Measurements from ENCODE around the gene EMC8.

Gene EMC8

GRCh38 chr16:85767531-85767930, 31.8 kb downstream of the EMC8 start:
- no peak overlapping the region for H3K27ac Mint-ChIP-seq (ENCODE audit: low read depth)
- no peaks in the 10 kb centered on the region for H3K27me3 Mint-ChIP-seq
- H3K36me3 Mint-ChIP-seq (ENCODE audit: insufficient read depth) = peaks cover 1% of the 10 kb centered on the region
- H3K4me3 Mint-ChIP-seq = no peak overlapping the region
- H3K9me3 Mint-ChIP-seq = no peaks in the 10 kb centered on the region
- no peaks in the 10 kb centered on the region for H3K4me1 Mint-ChIP-seq
- no peak for DNase-seq (ENCODE audit: low spot score in 2 of 2)
- no peak for ATAC-seq (replicated peaks; ENCODE audit: extremely low read depth, poor library complexity, severe bottlenecking)

- no peak for DNase-seq (ENCODE audit: low spot score in 2 of 2)
- no peak overlapping the region for H3K27ac Mint-ChIP-seq (ENCODE audit: low read depth)
- H3K36me3 Mint-ChIP-seq (ENCODE audit: insufficient read depth) = peaks cover 1% of the 10 kb centered on the region
- H3K9me3 Mint-ChIP-seq = no peaks in the 10 kb centered on the region
- no peaks in the 10 kb centered on the region for H3K4me1 Mint-ChIP-seq
- no peaks in the 10 kb centered on the region for H3K27me3 Mint-ChIP-seq
- H3K4me3 Mint-ChIP-seq = no peak overlapping the region
- ATAC-seq (replicated peaks; ENCODE audit: extremely low read depth, poor library complexity, severe bottlenecking) = no peak
Measured at GRCh38 chr16:85765767-85766166, 33.6 kb downstream of the EMC8 start.

- Mint-ChIP-seq H3K27me3 (peaks cover 1% of the 10 kb centered on the region), H3K4me1 (no peaks in the 10 kb centered on the region), H3K4me3 (no peak overlapping the region), H3K36me3 (ENCODE audit: insufficient read depth) (peaks cover 1% of the 10 kb centered on the region), H3K9me3 (no peaks in the 10 kb centered on the region), H3K27ac (ENCODE audit: low read depth) (no peak overlapping the region)
- no peak for DNase-seq (ENCODE audit: low spot score in 2 of 2)
- ATAC-seq (replicated peaks; ENCODE audit: extremely low read depth, poor library complexity, severe bottlenecking) = no peak
Measured at GRCh38 chr16:85765211-85765610, 34.1 kb downstream of the EMC8 start.

GRCh38 chr16:85763616-85764015, 35.7 kb downstream of the EMC8 start:
- ATAC-seq (replicated peaks; ENCODE audit: extremely low read depth, poor library complexity, severe bottlenecking) = no peak
- H3K4me3 Mint-ChIP-seq = no peak overlapping the region
- peaks cover 1% of the 10 kb centered on the region for H3K36me3 Mint-ChIP-seq (ENCODE audit: insufficient read depth)
- peaks cover 8% of the 10 kb centered on the region for H3K4me1 Mint-ChIP-seq
- no peak for DNase-seq (ENCODE audit: low spot score in 2 of 2)
- no peak overlapping the region for H3K27ac Mint-ChIP-seq (ENCODE audit: low read depth)
- H3K27me3 Mint-ChIP-seq = peaks cover 17% of the 10 kb centered on the region
- no peaks in the 10 kb centered on the region for H3K9me3 Mint-ChIP-seq

GRCh38 chr16:85762970-85763369, 36.4 kb downstream of the EMC8 start:
- no peaks in the 10 kb centered on the region for H3K9me3 Mint-ChIP-seq
- H3K4me1 Mint-ChIP-seq = peaks cover 9% of the 10 kb centered on the region
- H3K27me3 Mint-ChIP-seq = peaks cover 20% of the 10 kb centered on the region
- ATAC-seq (replicated peaks; ENCODE audit: extremely low read depth, poor library complexity, severe bottlenecking) (no peak), DNase-seq (ENCODE audit: low spot score in 2 of 2) (no peak)
- H3K36me3 Mint-ChIP-seq (ENCODE audit: insufficient read depth) = peaks cover 1% of the 10 kb centered on the region
- H3K27ac Mint-ChIP-seq (ENCODE audit: low read depth) = no peak overlapping the region
- no peak overlapping the region for H3K4me3 Mint-ChIP-seq

- Mint-ChIP-seq H3K9me3 (no peaks in the 10 kb centered on the region), H3K4me1 (peaks cover 9% of the 10 kb centered on the region), H3K36me3 (ENCODE audit: insufficient read depth) (peaks cover 1% of the 10 kb centered on the region), H3K27ac (ENCODE audit: low read depth) (no peak overlapping the region), H3K27me3 (peaks cover 20% of the 10 kb centered on the region), H3K4me3 (no peak overlapping the region)
- no peak for ATAC-seq (replicated peaks; ENCODE audit: extremely low read depth, poor library complexity, severe bottlenecking)
- no peak for DNase-seq (ENCODE audit: low spot score in 2 of 2)
Measured at GRCh38 chr16:85761861-85762260, 37.5 kb downstream of the EMC8 start.

- Mint-ChIP-seq H3K36me3 (ENCODE audit: insufficient read depth) (peaks cover 3% of the 10 kb centered on the region), H3K27ac (ENCODE audit: low read depth) (no peak overlapping the region), H3K4me1 (peaks cover 9% of the 10 kb centered on the region), H3K27me3 (peaks cover 29% of the 10 kb centered on the region), H3K4me3 (no peak overlapping the region), H3K9me3 (no peaks in the 10 kb centered on the region)
- no peak for ATAC-seq (replicated peaks; ENCODE audit: extremely low read depth, poor library complexity, severe bottlenecking)
- DNase-seq (ENCODE audit: low spot score in 2 of 2) = peak in 1 of 2 donors; percentile 19
Measured at GRCh38 chr16:85759631-85760419, 39.5 kb downstream of the EMC8 start.

GRCh38 chr16:85759136-85759535, 40.2 kb downstream of the EMC8 start:
- Mint-ChIP-seq H3K4me1 (peaks cover 9% of the 10 kb centered on the region), H3K4me3 (no peak overlapping the region), H3K9me3 (no peaks in the 10 kb centered on the region), H3K36me3 (ENCODE audit: insufficient read depth) (peaks cover 3% of the 10 kb centered on the region), H3K27ac (ENCODE audit: low read depth) (no peak overlapping the region), H3K27me3 (peaks cover 29% of the 10 kb centered on the region)
- DNase-seq (ENCODE audit: low spot score in 2 of 2) (no peak), ATAC-seq (replicated peaks; ENCODE audit: extremely low read depth, poor library complexity, severe bottlenecking) (no peak)

GRCh38 chr16:85757341-85757822, 42.0 kb downstream of the EMC8 start:
- no peak for DNase-seq (ENCODE audit: low spot score in 2 of 2)

GRCh38 chr16:85755929-85756768, 43.2 kb downstream of the EMC8 start:
- Mint-ChIP-seq H3K4me1 (peaks cover 9% of the 10 kb centered on the region), H3K27me3 (peaks cover 49% of the 10 kb centered on the region), H3K9me3 (no peaks in the 10 kb centered on the region), H3K4me3 (no peak overlapping the region), H3K36me3 (ENCODE audit: insufficient read depth) (peaks cover 2% of the 10 kb centered on the region), H3K27ac (ENCODE audit: low read depth) (peak overlapping the region; percentile 62)
- ATAC-seq (replicated peaks; ENCODE audit: extremely low read depth, poor library complexity, severe bottlenecking) = peak; percentile 46
- DNase-seq (ENCODE audit: low spot score in 2 of 2) = no peak

More at GRCh38 chr16:85757341-85757822, 42.0 kb downstream of the EMC8 start:
- H3K9me3 Mint-ChIP-seq = no peaks in the 10 kb centered on the region
- H3K36me3 Mint-ChIP-seq (ENCODE audit: insufficient read depth) = peaks cover 2% of the 10 kb centered on the region
- no peak for ATAC-seq (replicated peaks; ENCODE audit: extremely low read depth, poor library complexity, severe bottlenecking)
- H3K4me3 Mint-ChIP-seq = no peak overlapping the region
- peaks cover 39% of the 10 kb centered on the region for H3K27me3 Mint-ChIP-seq
- peaks cover 9% of the 10 kb centered on the region for H3K4me1 Mint-ChIP-seq
- H3K27ac Mint-ChIP-seq (ENCODE audit: low read depth) = peak overlapping the region; percentile 22

GRCh38 chr16:85754413-85754812, 44.9 kb downstream of the EMC8 start:
- Mint-ChIP-seq H3K27ac (ENCODE audit: low read depth) (no peak overlapping the region), H3K27me3 (peaks cover 49% of the 10 kb centered on the region), H3K36me3 (ENCODE audit: insufficient read depth) (peaks cover 2% of the 10 kb centered on the region), H3K9me3 (no peaks in the 10 kb centered on the region), H3K4me1 (peaks cover 14% of the 10 kb centered on the region), H3K4me3 (no peak overlapping the region)
- ATAC-seq (replicated peaks; ENCODE audit: extremely low read depth, poor library complexity, severe bottlenecking) = no peak
- no peak for DNase-seq (ENCODE audit: low spot score in 2 of 2)

GRCh38 chr16:85753976-85754375, 45.4 kb downstream of the EMC8 start:
- ATAC-seq (replicated peaks; ENCODE audit: extremely low read depth, poor library complexity, severe bottlenecking) = no peak
- Mint-ChIP-seq H3K27me3 (peaks cover 45% of the 10 kb centered on the region), H3K36me3 (ENCODE audit: insufficient read depth) (peaks cover 2% of the 10 kb centered on the region), H3K9me3 (no peaks in the 10 kb centered on the region), H3K27ac (ENCODE audit: low read depth) (no peak overlapping the region), H3K4me1 (peaks cover 10% of the 10 kb centered on the region), H3K4me3 (no peak overlapping the region)
- DNase-seq (ENCODE audit: low spot score in 2 of 2) = no peak

GRCh38 chr16:85753559-85753958, 45.8 kb downstream of the EMC8 start:
- ATAC-seq (replicated peaks; ENCODE audit: extremely low read depth, poor library complexity, severe bottlenecking) (no peak), DNase-seq (ENCODE audit: low spot score in 2 of 2) (no peak)
- Mint-ChIP-seq H3K4me1 (peaks cover 6% of the 10 kb centered on the region), H3K4me3 (no peak overlapping the region), H3K27ac (ENCODE audit: low read depth) (no peak overlapping the region), H3K36me3 (ENCODE audit: insufficient read depth) (peaks cover 2% of the 10 kb centered on the region), H3K9me3 (no peaks in the 10 kb centered on the region), H3K27me3 (peaks cover 41% of the 10 kb centered on the region)
